Limb (tissue), 2 donors: Measurements from ENCODE around the gene ALK.

ENCODE experiments used
- DNase-seq, 2 donors: peaks; one replicate each; pipeline ENCODE4 v3.0.0-alpha.2; 2016; ENCODE audit errors: extremely low spot score in 2 of 2

ALK gene

GRCh38 chr2:29373870-29374269 lies 547.5 kb downstream of the ALK start:
- no peak for DNase-seq

- no peak for DNase-seq
Observed at GRCh38 chr2:29372185-29372584, 549.2 kb downstream of the ALK start.

- DNase-seq: no peak
Observed at GRCh38 chr2:29370581-29371125, 550.7 kb downstream of the ALK start.

DNA sequence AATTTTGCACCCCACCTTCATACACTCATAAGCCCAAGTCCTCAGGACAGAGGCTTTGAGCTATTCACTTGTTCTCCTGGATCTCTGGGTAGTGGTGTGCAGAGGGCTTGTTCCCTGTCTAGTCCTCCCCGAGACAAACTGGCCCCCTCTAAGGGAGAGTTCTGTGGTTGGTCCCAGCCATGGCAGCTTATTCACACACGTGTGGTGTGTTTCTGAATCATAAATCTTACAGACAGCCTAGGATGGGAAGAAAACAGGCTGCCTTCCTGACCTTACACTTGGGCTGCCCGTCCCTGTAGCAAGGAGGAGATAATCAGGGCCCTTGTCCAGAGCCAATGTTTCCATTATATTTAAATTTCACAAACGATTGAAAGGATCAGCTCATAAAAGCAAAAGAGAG lies 551.2 kb downstream of the ALK start:
- no peak for DNase-seq

DNA sequence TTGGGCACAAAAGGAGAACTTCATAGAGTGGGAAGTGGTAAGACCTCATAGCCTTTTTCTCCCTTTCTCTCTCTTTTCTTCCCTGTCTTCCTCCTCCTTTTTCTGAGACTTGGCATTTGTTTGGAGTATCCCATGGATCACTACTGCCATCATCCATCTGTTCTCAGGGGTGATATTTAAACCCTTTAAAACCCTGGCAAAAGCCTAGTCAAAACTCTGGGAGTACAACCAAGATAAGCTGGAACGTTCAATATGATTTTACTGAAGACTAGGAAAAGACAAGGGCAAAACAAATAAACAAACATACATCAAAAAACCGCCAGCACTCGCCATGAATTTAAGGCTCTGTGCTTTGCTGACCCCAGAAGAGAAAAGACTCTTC lies 552.7 kb downstream of the ALK start:
- DNase-seq: no peak

DNA sequence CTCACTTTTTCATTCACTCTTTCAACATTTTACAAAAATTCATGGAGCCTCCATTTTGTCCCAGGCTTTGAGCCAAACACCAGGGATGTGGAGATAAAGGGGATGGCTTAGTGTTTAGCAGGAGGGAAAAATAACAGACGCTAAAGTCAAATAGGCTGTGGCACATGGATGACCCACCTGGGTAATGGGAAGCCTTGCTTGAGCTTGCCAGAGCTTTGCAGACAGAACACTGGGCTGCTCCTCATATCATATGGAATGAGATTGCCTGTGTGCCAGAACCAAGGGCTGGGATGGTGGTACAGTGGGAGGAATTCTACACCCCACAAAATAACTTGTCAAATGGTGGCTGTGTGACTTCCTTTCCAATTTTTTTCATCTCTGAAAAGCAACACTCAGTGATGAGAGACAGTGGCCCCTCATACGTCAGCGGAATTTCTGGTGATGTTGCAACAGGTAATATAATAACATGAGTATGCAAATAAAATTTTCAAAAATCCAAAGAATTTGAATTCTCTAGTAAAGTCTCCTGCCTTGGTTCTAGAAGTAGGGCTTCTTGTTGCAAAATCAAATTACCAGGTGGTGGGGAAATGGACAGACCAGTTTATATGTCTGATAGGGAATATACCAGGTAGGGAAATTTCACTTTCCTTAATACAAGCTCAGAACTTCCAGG lies 553.3 kb downstream of the ALK start:
- no peak for DNase-seq

- no peak for DNase-seq
Observed at GRCh38 chr2:29363111-29363510, 558.3 kb downstream of the ALK start.

DNA sequence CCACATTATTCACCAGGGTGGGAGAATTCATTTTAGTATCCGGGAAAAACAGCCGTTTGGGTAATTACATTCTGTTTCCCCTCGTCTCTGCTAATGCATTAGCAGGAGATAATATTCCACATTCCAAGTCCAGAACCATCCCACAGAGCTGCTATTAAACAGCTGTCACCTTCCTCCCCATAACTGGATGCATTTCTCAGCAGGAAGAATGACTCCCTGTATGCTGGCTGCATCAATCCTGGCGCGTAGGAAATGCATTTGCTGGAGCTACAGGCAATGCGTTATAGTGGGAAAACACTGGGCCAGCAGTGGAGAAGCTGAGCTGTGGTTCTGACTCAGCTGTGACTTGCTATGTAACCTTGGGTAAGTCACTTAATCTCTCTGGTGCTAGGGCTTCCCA lies 560.2 kb downstream of the ALK start:
- peak; percentile 24 to 38 for DNase-seq

DNA sequence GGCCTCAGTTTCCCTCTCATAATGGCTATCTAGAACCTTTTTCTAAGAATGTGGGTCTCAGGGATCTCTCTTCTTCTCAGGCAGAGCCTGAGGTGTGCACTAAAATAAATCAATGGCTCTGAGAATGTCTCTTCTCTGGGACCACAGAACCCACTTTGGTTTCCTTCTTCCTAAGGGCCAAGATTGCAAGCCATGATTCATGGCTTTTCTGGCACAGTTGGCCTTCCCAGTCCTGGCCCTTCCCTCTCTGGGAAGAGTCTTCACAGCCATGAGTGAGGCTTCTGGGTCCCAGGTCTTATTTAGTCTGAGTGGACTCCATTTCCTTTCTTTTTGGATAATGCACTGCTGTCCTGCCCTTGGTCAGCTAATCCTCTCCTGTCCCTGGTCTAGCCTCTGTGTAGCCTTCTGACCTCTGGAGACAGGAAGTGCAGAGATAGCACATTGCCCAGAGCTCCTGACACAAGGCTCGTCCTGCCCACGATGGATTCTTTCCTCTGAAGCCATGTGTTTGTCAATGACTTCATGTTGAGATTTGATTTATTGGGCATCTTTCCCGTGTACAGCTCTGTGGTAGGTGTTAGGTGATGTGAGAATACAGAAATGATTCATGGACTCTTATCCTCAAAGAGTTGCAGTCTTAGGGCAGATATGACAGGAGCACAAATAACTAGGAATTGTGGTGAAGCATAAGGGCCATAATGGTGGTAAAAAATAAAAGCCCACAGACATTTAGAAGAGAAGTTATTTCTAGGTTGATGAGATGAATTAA lies 561.2 kb downstream of the ALK start:
- DNase-seq: no peak

DNA sequence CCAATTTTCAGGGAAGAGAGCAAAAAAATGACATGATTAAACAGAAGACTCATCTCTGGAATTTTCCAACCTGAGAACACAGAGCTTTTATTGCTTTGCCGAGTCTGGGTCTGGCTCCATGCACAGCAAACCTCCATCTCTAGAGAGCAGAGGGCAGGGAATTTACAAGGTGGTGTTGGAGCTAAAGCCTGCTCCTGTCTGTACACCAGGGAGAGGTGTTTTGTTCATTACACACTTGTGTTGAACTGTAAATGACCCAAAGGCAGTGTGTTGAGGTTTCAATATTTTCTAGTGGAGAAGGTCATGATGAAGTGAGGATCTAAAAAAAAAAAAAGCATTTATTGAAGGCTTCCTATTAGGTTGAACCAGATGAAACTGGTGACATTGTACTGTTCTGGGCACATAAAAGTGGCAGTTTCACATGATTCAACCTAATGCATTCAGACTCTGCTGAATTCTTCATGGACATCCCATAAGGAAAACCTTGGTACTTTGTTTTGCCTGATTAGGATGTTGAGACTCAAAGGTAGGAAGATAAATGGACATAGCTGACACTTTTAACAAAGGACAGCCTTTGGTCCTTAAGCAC lies 567.9 kb downstream of the ALK start:
- no peak for DNase-seq

- DNase-seq: no peak
Observed at GRCh38 chr2:29351916-29352591, 569.3 kb downstream of the ALK start.

GRCh38 chr2:29351248-29351647 lies 570.1 kb downstream of the ALK start:
- no peak for DNase-seq

DNA sequence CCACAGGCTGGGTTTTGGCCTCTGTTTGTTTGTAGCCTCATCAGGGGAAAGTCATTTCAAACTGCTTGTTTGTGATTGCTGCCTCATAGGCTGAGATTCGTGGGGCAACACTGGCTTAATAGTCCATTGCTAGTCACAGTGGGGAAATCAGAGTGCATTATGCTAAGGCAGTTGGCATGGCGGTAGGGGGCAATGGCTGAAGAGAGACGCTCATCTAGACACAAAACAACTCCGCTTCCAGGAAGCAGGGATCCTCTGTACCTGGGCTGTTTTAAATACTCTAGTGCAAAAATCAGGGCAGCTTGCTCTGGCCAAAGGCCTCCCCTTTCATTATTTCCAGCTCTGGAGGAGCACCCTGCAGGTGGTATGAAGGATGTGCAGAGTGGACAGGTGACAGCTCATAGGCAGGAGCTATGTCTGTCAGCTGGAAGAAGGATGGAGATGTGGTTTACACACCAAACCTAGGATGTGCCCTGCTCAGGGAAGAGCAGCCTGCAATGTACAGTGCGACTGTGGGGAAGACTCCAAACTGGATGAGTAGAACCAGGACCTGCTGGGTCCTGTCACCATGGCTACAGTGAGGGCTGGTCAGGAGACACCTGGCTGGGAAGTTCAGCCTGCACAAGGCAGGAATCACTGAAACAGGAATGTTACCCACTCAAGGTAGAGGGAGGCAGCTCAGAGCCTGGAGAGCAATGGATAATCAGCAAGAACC lies 571.9 kb downstream of the ALK start:
- no peak for DNase-seq

- DNase-seq: no peak
Observed at GRCh38 chr2:29347774-29348461, 573.5 kb downstream of the ALK start.

- DNase-seq: no peak
Observed at GRCh38 chr2:29345236-29345635, 576.1 kb downstream of the ALK start.

DNA sequence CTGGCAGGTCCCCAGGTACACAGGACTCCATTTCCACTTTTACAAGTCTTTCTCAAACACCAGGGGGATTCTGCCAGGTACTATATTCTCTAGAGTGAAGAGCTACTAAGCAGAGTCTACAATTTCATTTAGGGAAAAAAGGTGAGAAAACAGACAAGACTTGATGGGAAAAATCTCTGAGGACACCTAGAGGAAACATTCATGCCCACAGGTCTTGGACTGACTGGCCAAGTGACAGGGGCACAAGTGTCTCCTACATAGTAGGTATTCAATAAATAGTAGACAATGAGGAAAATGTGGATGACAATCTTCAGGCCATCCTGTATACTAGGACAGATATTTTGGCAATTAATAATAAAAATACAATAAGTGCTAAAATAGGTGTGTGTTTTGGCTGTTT lies 577.6 kb downstream of the ALK start:
- no peak for DNase-seq

DNA sequence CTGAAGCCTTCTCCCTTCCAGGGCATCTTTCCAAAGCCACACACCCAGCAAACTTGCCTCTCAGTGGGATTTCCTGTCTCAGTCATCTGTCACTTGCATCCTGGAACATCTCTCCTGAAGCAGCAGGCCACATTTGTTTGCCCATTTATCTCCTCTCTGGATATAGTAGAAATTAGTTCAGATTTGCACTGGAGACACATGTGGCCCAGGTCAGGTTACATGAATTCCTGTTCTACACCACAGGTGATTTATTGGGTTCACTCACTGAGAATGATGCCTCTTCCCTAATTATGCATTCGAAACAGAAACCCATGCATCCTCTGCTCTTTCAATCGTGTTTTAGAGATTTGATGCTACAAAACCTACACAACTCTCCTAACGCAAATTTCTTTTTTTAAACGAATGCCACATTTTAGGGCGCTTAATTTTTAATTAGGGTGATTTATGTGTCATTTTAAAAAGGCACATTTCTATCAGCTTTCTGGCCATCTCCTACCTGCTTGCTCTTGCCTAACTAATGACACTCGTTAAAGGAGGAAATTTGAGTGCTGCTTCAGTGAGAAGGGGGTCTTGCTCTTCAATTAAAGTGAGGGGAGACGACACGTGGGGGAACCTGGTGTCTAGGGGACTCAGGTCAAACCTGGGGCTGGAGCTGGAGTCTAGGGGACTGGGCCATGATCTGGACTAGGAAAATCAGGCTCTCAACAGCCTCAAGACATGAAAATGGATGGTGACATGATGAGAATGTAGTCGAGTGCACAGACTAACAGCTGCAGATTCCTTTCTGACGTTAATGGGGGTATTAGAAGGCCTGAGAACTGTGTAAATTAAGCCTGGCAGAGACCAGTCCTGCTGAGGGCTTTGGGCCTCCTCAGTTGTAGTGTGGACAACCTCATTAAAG lies 584.8 kb downstream of the ALK start:
- peak in 1 of 2 donors; percentile 62 for DNase-seq

GRCh38 chr2:29335396-29335795 lies 586.0 kb downstream of the ALK start:
- DNase-seq: no peak

- no peak for DNase-seq
Observed at GRCh38 chr2:29334706-29335105, 586.7 kb downstream of the ALK start.

GRCh38 chr2:29332540-29332939 lies 588.8 kb downstream of the ALK start:
- DNase-seq: no peak
